ENCODE results near the gene MN1.
A peak's percentile ranks its signal among the peaks of the same experiment; 100 is the strongest.
"Not testable (repeated sequence)": the region's sequence is repeated elsewhere in the genome, so short reads cannot be mapped to it uniquely, and the experiment has no call there.

Gene MN1

DNA sequence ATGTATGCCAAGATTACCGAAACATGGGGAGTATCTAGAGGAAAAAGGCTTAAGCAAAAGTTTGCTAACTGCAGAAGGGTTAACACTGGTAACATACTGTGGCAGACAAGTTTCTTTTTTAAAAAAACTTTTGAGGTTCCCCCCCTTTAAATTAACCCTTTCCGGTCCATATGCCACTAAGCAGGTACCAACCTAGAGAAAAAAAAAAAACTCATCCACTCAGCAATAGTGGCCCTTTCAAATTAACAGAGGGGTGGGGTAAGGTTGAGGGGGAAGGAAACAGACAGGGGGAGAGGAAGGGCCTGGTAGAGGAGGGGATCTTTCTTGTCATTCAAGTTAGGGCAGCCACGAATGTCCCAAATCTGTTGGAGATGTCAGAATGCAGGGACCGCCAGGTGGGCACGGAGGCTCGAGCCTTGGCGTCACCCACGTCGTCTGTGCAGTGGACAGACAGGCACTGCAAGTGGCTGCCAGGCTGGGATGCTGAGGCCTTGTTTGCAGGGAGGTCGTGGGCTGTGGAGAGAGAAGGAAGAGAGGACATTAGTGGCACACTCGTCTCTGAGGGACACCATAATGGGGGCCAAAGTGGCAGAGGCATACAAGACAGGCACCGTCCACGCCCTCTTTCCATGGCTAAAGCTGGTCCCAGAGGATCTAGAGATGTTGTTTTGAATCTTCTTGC, 50.8 kb downstream of the MN1 start:
- Histone ChIP-seq H3K9ac (ENCODE audit: low read depth, low read length) (no peak overlapping the region), H3K4me1 (ENCODE audit: control insufficient read depth, insufficient read depth, low read length) (peaks cover 26% of the 10 kb centered on the region), H3K27me3 (ENCODE audit: control insufficient read depth, insufficient read depth, low read length) (no peaks in the 10 kb centered on the region), H3K4me3 (ENCODE audit: low read depth, low read length) (no peak overlapping the region), H3K36me3 (ENCODE audit: control insufficient read depth, insufficient read depth, low read length) (no peaks in the 10 kb centered on the region), H3K9me3 (ENCODE audit: control insufficient read depth, insufficient read depth, low read length) (no peaks in the 10 kb centered on the region)

GRCh38 chr22:27749597-27750225, 51.8 kb downstream of the MN1 start:
- H3K9ac ChIP-seq (ENCODE audit: low read depth, low read length): peak overlapping the region; percentile 32
- peak overlapping the region; percentile 0 for H3K4me3 ChIP-seq (ENCODE audit: low read depth, low read length)
- no peaks in the 10 kb centered on the region for H3K27me3 ChIP-seq (ENCODE audit: control insufficient read depth, insufficient read depth, low read length)

DNA sequence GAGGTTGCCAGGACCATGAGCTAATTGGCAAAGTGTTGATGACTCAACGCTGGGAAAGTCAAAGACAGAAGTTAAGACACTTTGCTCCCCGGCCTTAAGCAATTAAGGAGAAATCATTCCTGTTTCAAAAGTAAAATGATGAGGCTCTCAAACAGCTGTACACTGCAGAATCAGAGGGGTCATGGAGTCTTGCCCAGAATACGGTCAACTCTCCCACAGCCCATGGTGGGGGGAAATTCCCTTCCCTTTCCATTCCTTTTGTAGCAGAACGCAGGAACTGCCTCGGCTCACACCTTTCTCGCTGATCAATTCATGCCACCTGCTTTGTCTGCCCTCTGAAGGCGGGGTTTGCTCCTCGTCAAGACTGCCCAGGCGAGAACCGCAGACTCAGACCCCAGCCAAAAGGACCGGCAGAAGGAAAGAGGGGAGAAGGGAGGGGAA, 52.8 kb downstream of the MN1 start:
- Histone ChIP-seq H3K27me3 (ENCODE audit: control insufficient read depth, insufficient read depth, low read length) (no peaks in the 10 kb centered on the region), H3K36me3 (ENCODE audit: control insufficient read depth, insufficient read depth, low read length) (no peaks in the 10 kb centered on the region), H3K9me3 (ENCODE audit: control insufficient read depth, insufficient read depth, low read length) (no peaks in the 10 kb centered on the region), H3K4me3 (ENCODE audit: low read depth, low read length) (no peak overlapping the region), H3K9ac (ENCODE audit: low read depth, low read length) (no peak overlapping the region), H3K4me1 (ENCODE audit: control insufficient read depth, insufficient read depth, low read length) (peaks cover 32% of the 10 kb centered on the region)

More at GRCh38 chr22:27749597-27750225, 51.8 kb downstream of the MN1 start:
- Histone ChIP-seq H3K4me1 (ENCODE audit: control insufficient read depth, insufficient read depth, low read length) (peaks cover 32% of the 10 kb centered on the region), H3K9me3 (ENCODE audit: control insufficient read depth, insufficient read depth, low read length) (no peaks in the 10 kb centered on the region), H3K36me3 (ENCODE audit: control insufficient read depth, insufficient read depth, low read length) (no peaks in the 10 kb centered on the region)

- Histone ChIP-seq H3K9ac (ENCODE audit: low read depth, low read length) (no peak overlapping the region), H3K27me3 (ENCODE audit: control insufficient read depth, insufficient read depth, low read length) (no peaks in the 10 kb centered on the region), H3K4me3 (ENCODE audit: low read depth, low read length) (no peak overlapping the region), H3K36me3 (ENCODE audit: control insufficient read depth, insufficient read depth, low read length) (no peaks in the 10 kb centered on the region), H3K9me3 (ENCODE audit: control insufficient read depth, insufficient read depth, low read length) (no peaks in the 10 kb centered on the region), H3K4me1 (ENCODE audit: control insufficient read depth, insufficient read depth, low read length) (peaks cover 32% of the 10 kb centered on the region)
Observed at GRCh38 chr22:27748349-27748748, 53.2 kb downstream of the MN1 start.

DNA sequence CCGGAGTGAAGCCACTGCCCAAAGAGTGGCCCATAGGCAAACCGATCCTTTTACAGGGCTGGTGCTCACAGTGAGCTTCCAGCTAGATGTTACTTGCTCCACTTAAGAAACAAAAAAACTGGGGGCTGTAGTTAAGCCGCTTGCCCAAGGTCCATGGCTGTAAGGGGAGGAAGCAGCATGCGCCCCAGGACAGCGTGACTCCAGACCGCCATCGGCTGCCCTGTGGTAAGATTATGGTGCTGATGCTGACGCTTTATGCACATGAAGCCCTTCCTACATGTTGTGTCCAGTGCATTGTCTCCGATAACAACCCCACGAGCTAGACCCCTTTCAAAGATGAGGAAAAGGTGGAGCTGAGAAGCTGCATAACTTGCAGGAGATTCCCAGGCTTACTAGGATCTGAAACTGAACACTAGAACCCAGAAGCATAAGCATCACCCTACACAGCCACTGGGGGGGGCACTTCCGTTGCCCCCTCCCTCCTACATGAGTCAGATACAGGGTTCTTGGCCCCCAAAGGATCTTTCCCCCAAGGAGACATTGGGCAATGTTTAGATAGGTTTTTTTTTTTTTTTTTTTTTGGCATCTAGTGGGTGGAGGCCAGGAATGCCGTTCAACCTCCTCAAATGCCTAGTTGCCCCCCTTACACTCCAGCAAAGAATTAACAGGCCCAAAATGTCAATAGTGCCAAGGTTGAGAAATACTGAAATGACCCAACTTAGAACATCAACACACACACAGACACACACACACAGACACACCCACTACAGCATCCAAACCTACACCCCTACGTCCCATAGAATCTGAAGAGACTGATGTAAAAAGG, 53.9 kb downstream of the MN1 start:
- peaks cover 32% of the 10 kb centered on the region for H3K4me1 ChIP-seq (ENCODE audit: control insufficient read depth, insufficient read depth, low read length)
- H3K36me3 ChIP-seq (ENCODE audit: control insufficient read depth, insufficient read depth, low read length): no peaks in the 10 kb centered on the region
- no peaks in the 10 kb centered on the region for H3K9me3 ChIP-seq (ENCODE audit: control insufficient read depth, insufficient read depth, low read length)
- no peak overlapping the region for H3K4me3 ChIP-seq (ENCODE audit: low read depth, low read length)
- H3K9ac ChIP-seq (ENCODE audit: low read depth, low read length): no peak overlapping the region
- H3K27me3 ChIP-seq (ENCODE audit: control insufficient read depth, insufficient read depth, low read length): no peaks in the 10 kb centered on the region

- Histone ChIP-seq H3K9me3 (ENCODE audit: control insufficient read depth, insufficient read depth, low read length) (no peaks in the 10 kb centered on the region), H3K9ac (ENCODE audit: low read depth, low read length) (no peak overlapping the region), H3K4me1 (ENCODE audit: control insufficient read depth, insufficient read depth, low read length) (peaks cover 32% of the 10 kb centered on the region), H3K27me3 (ENCODE audit: control insufficient read depth, insufficient read depth, low read length) (no peaks in the 10 kb centered on the region), H3K36me3 (ENCODE audit: control insufficient read depth, insufficient read depth, low read length) (no peaks in the 10 kb centered on the region), H3K4me3 (ENCODE audit: low read depth, low read length) (no peak overlapping the region)
Observed at GRCh38 chr22:27746918-27747317, 54.6 kb downstream of the MN1 start.

DNA sequence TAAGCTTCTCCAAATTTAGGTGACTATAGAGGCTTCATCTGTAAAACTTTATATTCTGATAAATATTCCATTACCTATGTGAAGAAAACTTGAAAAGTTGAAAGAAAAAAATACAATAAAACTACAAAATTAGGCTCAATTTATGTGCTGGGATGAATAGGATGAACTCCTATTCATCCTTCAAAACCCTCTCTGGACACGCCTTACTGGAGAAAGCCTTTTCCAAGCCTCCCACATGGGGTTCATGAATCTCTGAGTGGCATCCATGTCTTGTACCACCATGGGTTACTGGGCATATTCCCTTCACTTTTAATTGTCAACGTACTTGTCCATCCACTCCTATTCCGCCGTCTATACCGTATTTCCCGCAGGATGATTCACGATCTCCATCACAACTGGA, 55.7 kb downstream of the MN1 start:
- Histone ChIP-seq H3K27me3 (ENCODE audit: control insufficient read depth, insufficient read depth, low read length) (no peaks in the 10 kb centered on the region), H3K4me1 (ENCODE audit: control insufficient read depth, insufficient read depth, low read length) (peaks cover 30% of the 10 kb centered on the region), H3K36me3 (ENCODE audit: control insufficient read depth, insufficient read depth, low read length) (peaks cover 2% of the 10 kb centered on the region), H3K9ac (ENCODE audit: low read depth, low read length) (no peak overlapping the region), H3K9me3 (ENCODE audit: control insufficient read depth, insufficient read depth, low read length) (no peaks in the 10 kb centered on the region), H3K4me3 (ENCODE audit: low read depth, low read length) (no peak overlapping the region)

DNA sequence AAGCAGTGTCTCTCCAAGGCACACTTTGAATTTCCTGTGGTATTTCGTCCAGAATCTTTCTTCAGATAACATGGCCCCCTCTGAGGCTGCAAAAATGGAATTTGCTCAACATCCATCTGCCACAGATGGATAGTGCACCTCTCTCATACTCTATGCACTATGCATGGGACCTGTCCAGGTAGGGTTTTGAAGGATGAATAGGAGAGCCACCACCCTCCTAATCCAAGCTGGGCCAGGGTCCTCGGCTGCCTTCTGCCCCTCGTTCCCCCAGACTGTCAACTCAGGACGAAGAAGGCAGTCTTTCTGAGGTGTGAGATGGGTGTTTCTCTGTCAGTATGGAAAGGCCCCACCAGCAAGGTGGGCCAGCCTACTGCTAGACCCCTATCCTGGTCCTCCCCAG, 56.4 kb downstream of the MN1 start:
- peaks cover 24% of the 10 kb centered on the region for H3K4me1 ChIP-seq (ENCODE audit: control insufficient read depth, insufficient read depth, low read length)
- no peaks in the 10 kb centered on the region for H3K27me3 ChIP-seq (ENCODE audit: control insufficient read depth, insufficient read depth, low read length)
- H3K9me3 ChIP-seq (ENCODE audit: control insufficient read depth, insufficient read depth, low read length): no peaks in the 10 kb centered on the region
- H3K9ac ChIP-seq (ENCODE audit: low read depth, low read length): no peak overlapping the region
- peaks cover 8% of the 10 kb centered on the region for H3K36me3 ChIP-seq (ENCODE audit: control insufficient read depth, insufficient read depth, low read length)
- H3K4me3 ChIP-seq (ENCODE audit: low read depth, low read length): no peak overlapping the region

- peak overlapping the region; percentile 41 for H3K4me3 ChIP-seq (ENCODE audit: low read depth, low read length)
- peaks cover 13% of the 10 kb centered on the region for H3K36me3 ChIP-seq (ENCODE audit: control insufficient read depth, insufficient read depth, low read length)
- H3K4me1 ChIP-seq (ENCODE audit: control insufficient read depth, insufficient read depth, low read length): peaks cover 16% of the 10 kb centered on the region
- not testable (repeated sequence) for H3K27me3 ChIP-seq (ENCODE audit: control insufficient read depth, insufficient read depth, low read length); H3K9me3 ChIP-seq (ENCODE audit: control insufficient read depth, insufficient read depth, low read length)
- H3K9ac ChIP-seq (ENCODE audit: low read depth, low read length): peak overlapping the region; percentile 63
Observed at GRCh38 chr22:27744078-27744477, 57.5 kb downstream of the MN1 start.

DNA sequence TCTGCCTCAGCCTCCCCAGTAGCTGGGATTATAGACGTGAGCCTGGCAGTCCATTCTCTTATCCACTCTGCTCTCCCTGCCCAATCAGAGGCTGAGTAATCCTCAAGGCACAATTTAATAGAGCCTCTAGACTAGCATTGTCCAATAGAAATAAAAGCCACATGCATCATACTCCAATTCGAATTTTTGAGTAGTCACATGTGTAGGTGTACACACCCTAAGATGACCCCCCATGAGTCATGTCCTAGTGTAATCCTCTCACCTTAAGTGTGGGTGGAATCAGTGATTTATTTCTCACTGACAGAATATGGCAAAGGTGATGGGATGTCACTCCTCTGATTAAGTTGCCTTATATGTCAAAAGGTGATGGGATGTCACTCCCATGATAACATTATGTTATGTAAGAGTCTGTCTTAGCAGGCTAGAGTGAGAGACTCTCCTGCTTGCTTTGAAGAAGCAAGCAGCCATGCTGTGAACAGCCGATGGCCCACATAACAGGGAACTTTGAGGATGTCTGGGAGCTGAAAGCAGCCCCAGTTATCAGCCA, 61.3 kb downstream of the MN1 start:
- Histone ChIP-seq H3K4me3 (ENCODE audit: low read depth, low read length) (no peak overlapping the region), H3K27me3 (ENCODE audit: control insufficient read depth, insufficient read depth, low read length) (no peaks in the 10 kb centered on the region), H3K9ac (ENCODE audit: low read depth, low read length) (no peak overlapping the region), H3K4me1 (ENCODE audit: control insufficient read depth, insufficient read depth, low read length) (peaks cover 6% of the 10 kb centered on the region), H3K9me3 (ENCODE audit: control insufficient read depth, insufficient read depth, low read length) (no peaks in the 10 kb centered on the region), H3K36me3 (ENCODE audit: control insufficient read depth, insufficient read depth, low read length) (peaks cover 26% of the 10 kb centered on the region)

- Histone ChIP-seq H3K4me1 (ENCODE audit: control insufficient read depth, insufficient read depth, low read length) (peaks cover 3% of the 10 kb centered on the region), H3K9ac (ENCODE audit: low read depth, low read length) (no peak overlapping the region), H3K9me3 (ENCODE audit: control insufficient read depth, insufficient read depth, low read length) (no peaks in the 10 kb centered on the region), H3K4me3 (ENCODE audit: low read depth, low read length) (no peak overlapping the region), H3K27me3 (ENCODE audit: control insufficient read depth, insufficient read depth, low read length) (no peaks in the 10 kb centered on the region), H3K36me3 (ENCODE audit: control insufficient read depth, insufficient read depth, low read length) (peaks cover 31% of the 10 kb centered on the region)
Observed at GRCh38 chr22:27737521-27737920, 64.0 kb downstream of the MN1 start.
